ENCODE measurements around the gene BAHCC1. TPM values are rescaled to one million over a fixed set of nuclear protein-coding genes. Genes with fewer than 3 reads are reported as not detected.

The BAHCC1 gene
- total RNA-seq, 1 donor from 2014 or later, result 9.9 TPM

GRCh38 chr17:81429821-81430551 is 34.7 kb downstream of the BAHCC1 start:
- intact Hi-C loops (cut with DNase I), result no loop called here
- peak; percentile 35 for ATAC-seq
- no peak for DNase-seq (ENCODE audit: missing footprints)

- no peak for ATAC-seq
- DNase-seq (ENCODE audit: missing footprints), result no peak
- intact Hi-C loops (cut with DNase I), result no loop called here
Observed at GRCh38 chr17:81431545-81432482, 36.6 kb downstream of the BAHCC1 start.

- intact Hi-C loops (cut with DNase I), result no loop called here
- DNase-seq (ENCODE audit: missing footprints) (no peak), ATAC-seq (no peak)
Observed at GRCh38 chr17:81432941-81433340, 37.7 kb downstream of the BAHCC1 start.

- no peak for ATAC-seq
- intact Hi-C loops (cut with DNase I), result no loop called here
- DNase-seq (ENCODE audit: missing footprints), result no peak
Observed at GRCh38 chr17:81433656-81434055, 38.4 kb downstream of the BAHCC1 start.

- intact Hi-C loops (cut with DNase I), result no loop called here
- peak; percentile 82 for DNase-seq (ENCODE audit: missing footprints)
- no peak for ATAC-seq
Observed at GRCh38 chr17:81434072-81434471, 38.8 kb downstream of the BAHCC1 start.

- no peak for ATAC-seq
- intact Hi-C loops (cut with DNase I), result no loop called here
- DNase-seq (ENCODE audit: missing footprints), result no peak
Observed at GRCh38 chr17:81434681-81435417, 39.6 kb downstream of the BAHCC1 start.

- DNase-seq (ENCODE audit: missing footprints) (no peak), ATAC-seq (peak; percentile 2)
- intact Hi-C loops (cut with DNase I), result no loop called here
Observed at GRCh38 chr17:81435652-81436293, 40.5 kb downstream of the BAHCC1 start.

- ATAC-seq, result peak; percentile 77
- intact Hi-C loops (cut with DNase I), result no loop called here
- DNase-seq (ENCODE audit: missing footprints), result peak; percentile 82
Observed at GRCh38 chr17:81436294-81436849, 41.1 kb downstream of the BAHCC1 start.

GRCh38 chr17:81437191-81437651 is 42.0 kb downstream of the BAHCC1 start:
- ATAC-seq (no peak), DNase-seq (ENCODE audit: missing footprints) (no peak)
- intact Hi-C loops (cut with DNase I), result no loop called here

GRCh38 chr17:81438007-81438659 is 42.9 kb downstream of the BAHCC1 start:
- no peak for DNase-seq (ENCODE audit: missing footprints)
- intact Hi-C loops (cut with DNase I), result no loop called here

GRCh38 chr17:81438688-81439087 is 43.4 kb downstream of the BAHCC1 start:
- ATAC-seq, result no peak
- no peak for DNase-seq (ENCODE audit: missing footprints)
- intact Hi-C loops (cut with DNase I), result no loop called here

More at GRCh38 chr17:81438007-81438659, 42.9 kb downstream of the BAHCC1 start:
- no peak for ATAC-seq

- ATAC-seq (no peak), DNase-seq (ENCODE audit: missing footprints) (no peak)
- intact Hi-C loops (cut with DNase I), result no loop called here
Observed at GRCh38 chr17:81440051-81440471, 44.8 kb downstream of the BAHCC1 start.

- intact Hi-C loops (cut with DNase I), result no loop called here
- DNase-seq (ENCODE audit: missing footprints) (no peak), ATAC-seq (no peak)
Observed at GRCh38 chr17:81440511-81441244, 45.4 kb downstream of the BAHCC1 start.

GRCh38 chr17:81442791-81443190 is 47.5 kb downstream of the BAHCC1 start:
- ATAC-seq (no peak), DNase-seq (ENCODE audit: missing footprints) (no peak)
- intact Hi-C loops (cut with DNase I), result no loop called here

- intact Hi-C loops (cut with DNase I), result no loop called here
- DNase-seq (ENCODE audit: missing footprints), result no peak
- ATAC-seq, result no peak
Observed at GRCh38 chr17:81443269-81443668, 48.0 kb downstream of the BAHCC1 start.

GRCh38 chr17:81444610-81445339 is 49.5 kb downstream of the BAHCC1 start:
- ATAC-seq, result no peak
- intact Hi-C loops (cut with DNase I), result no loop called here
- DNase-seq (ENCODE audit: missing footprints), result no peak
